Activated naive CD8-positive, alpha-beta T cell treated with anti-CD3 and anti-CD28 coated beads, Interleukin-2, amount 10 ng/mL, durations not matched to agents 7 days and 5 days (primary cell): ENCODE measurements around the gene CDCP1. TPM values are rescaled to one million over a fixed set of nuclear protein-coding genes. Genes with fewer than 3 reads are reported as not detected.
"Not testable (repeated sequence)": the region's sequence is repeated elsewhere in the genome, so short reads cannot be mapped to it uniquely, and the experiment has no call there.

ENCODE experiments used
- ATAC-seq: fragments of 150-1000 bp; cut with Tn5 transposase; one replicate; pipeline ENCODE4 v1.10.0; 2021; ENCODE audit warnings: low read depth, moderate library complexity
- POLR2A ChIA-PET: fragments of 350-600 bp; sonication (Branson Sonifier 250); formaldehyde crosslinking; loops from one replicate; lab custom pipeline; 2021; ENCODE audit warnings: antibody characterized with exemption; lab: Charles Lee
- DNase-seq: peaks from one replicate; pipeline ENCODE4 v3.0.0; 2021
- H3K27ac Mint-ChIP-seq: one replicate; pipeline ENCODE4 v1.8.0; 2022; ENCODE audit warnings: mild to moderate bottlenecking, mixed read lengths
- H3K27me3 Mint-ChIP-seq: one replicate; pipeline ENCODE4 v1.8.0; 2022; ENCODE audit warnings: mild to moderate bottlenecking, moderate library complexity, mixed read lengths
- H3K36me3 Mint-ChIP-seq: one replicate; pipeline ENCODE4 v1.8.0; 2021; ENCODE audit warnings: mild to moderate bottlenecking, mixed read lengths
- H3K4me1 Mint-ChIP-seq: one replicate; pipeline ENCODE4 v1.8.0; 2021; ENCODE audit warnings: mixed read lengths
- H3K4me3 Mint-ChIP-seq: one replicate; pipeline ENCODE4 v1.8.0; 2022; ENCODE audit warnings: mild to moderate bottlenecking, moderate library complexity, mixed read lengths
- H3K9me3 Mint-ChIP-seq: one replicate; pipeline ENCODE4 v1.8.0; 2021; ENCODE audit warnings: mixed read lengths
- total RNA-seq, 2 experiments: library from RNA; stranded (reverse); gene quantifications; one replicate each; pipeline ENCODE4 v1.2.3, GENCODE V29; 2021

Gene CDCP1
- total RNA-seq, 2 experiments from 2014 or later: 7.1 to 8.7 TPM

DNA sequence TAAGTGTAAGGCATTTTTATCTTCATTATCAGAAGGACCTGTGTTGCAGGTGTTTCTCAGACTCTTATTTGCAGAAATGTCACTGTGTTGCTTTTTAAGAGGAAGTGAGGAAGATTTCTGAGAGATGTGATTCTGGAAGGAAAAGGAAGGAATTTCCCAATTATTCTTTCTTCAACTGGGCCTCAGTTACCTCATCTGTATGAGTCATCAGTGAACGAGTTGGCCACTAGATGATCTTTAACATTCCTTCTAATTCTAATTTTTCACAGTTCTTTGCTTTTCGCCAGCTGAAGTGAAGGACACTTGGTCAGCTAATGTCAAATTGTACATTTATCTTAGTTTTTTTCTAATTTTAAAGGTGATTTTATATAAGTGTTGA lies 91.2 kb downstream of the CDCP1 start:
- H3K36me3 Mint-ChIP-seq: no peaks in the 10 kb centered on the region
- no peak for ATAC-seq
- POLR2A ChIA-PET: interaction anchor here (1.5 kb wide), 1 partner anchor 13 kb away, joined by 4 read pairs; no protein-coding TSS in a partner anchor

DNA sequence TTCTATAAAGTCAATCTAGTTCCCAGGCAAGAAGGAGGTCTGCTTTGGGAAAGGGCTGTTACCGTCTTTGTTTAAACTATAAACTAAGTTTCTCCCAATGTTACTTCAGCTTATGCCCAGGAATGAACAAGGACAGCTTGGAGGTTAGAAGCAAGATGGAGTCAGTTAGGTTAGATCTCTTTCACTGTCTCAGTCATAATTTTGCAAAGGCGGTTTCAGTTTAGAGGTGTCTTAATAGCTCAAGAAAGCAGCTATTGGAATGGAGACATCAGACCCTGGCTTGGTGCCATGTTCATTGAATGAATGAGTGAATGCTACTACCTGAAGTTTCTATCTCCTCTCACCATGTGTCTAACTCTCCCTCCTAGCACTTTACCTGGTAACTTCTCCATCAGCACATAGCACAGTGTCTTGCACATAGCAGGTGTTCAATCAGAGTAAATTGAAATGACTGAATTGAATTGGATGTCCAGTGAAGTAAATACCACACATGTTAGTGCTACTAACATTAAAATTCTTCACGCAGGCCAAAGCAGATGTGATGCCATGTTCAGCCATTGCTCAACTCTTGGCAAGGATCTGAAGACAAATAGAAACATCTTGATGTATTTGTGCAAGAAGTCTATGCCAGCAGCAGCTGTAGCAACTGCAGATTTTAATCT lies 91.9 kb downstream of the CDCP1 start:
- no peak overlapping the region for H3K4me3 Mint-ChIP-seq
- H3K27ac Mint-ChIP-seq: no peak overlapping the region
- ATAC-seq (no peak), DNase-seq (no peak)
- POLR2A ChIA-PET: no interaction called here
- H3K9me3 Mint-ChIP-seq: no peaks in the 10 kb centered on the region
- H3K27me3 Mint-ChIP-seq: peaks cover 29% of the 10 kb centered on the region
- peaks cover 18% of the 10 kb centered on the region for H3K4me1 Mint-ChIP-seq
- H3K36me3 Mint-ChIP-seq: no peaks in the 10 kb centered on the region

More for the DNA sequence above, 91.2 kb downstream of the CDCP1 start:
- Mint-ChIP-seq H3K4me3 (no peak overlapping the region), H3K27me3 (peaks cover 23% of the 10 kb centered on the region), H3K27ac (no peak overlapping the region), H3K9me3 (no peaks in the 10 kb centered on the region), H3K4me1 (peaks cover 18% of the 10 kb centered on the region)
- DNase-seq: no peak

GRCh38 chr3:45053805-45054195 lies 92.4 kb downstream of the CDCP1 start:
- DNase-seq, H3K36me3 Mint-ChIP-seq, H3K27ac Mint-ChIP-seq, H3K9me3 Mint-ChIP-seq, ATAC-seq, H3K4me3 Mint-ChIP-seq, POLR2A ChIA-PET: not testable (repeated sequence)
- H3K4me1 Mint-ChIP-seq: peaks cover 18% of the 10 kb centered on the region
- peaks cover 34% of the 10 kb centered on the region for H3K27me3 Mint-ChIP-seq

DNA sequence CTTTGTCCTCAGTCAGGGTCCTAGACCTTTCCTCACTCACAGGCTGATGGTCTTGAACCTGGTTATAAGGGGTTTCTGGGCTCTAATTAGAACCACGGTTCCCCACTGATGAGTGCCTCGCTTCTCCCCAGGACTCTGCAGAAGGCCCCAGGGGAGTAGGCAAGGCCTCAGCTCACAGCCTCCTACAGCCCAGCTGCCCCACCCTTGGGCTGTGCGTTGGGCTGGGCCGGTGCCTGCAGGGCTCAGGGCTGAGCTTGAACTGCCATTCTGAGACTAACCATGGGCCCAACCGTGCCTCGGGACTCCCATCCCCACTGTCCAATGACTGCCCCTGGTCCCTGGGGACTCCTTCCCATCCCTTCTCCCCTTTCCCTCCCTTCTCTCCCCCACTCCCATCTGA lies 94.5 kb downstream of the CDCP1 start:
- H3K9me3 Mint-ChIP-seq: no peaks in the 10 kb centered on the region
- no peak overlapping the region for H3K4me3 Mint-ChIP-seq
- peaks cover 45% of the 10 kb centered on the region for H3K27me3 Mint-ChIP-seq
- H3K36me3 Mint-ChIP-seq: no peaks in the 10 kb centered on the region
- no peak overlapping the region for H3K27ac Mint-ChIP-seq
- POLR2A ChIA-PET: no interaction called here
- H3K4me1 Mint-ChIP-seq: peaks cover 14% of the 10 kb centered on the region
- ATAC-seq: no peak
- no peak for DNase-seq

- Mint-ChIP-seq H3K4me1 (peaks cover 10% of the 10 kb centered on the region), H3K4me3 (no peak overlapping the region), H3K36me3 (no peaks in the 10 kb centered on the region), H3K9me3 (no peaks in the 10 kb centered on the region), H3K27me3 (peaks cover 52% of the 10 kb centered on the region), H3K27ac (no peak overlapping the region)
- DNase-seq: no peak
- no peak for ATAC-seq
- POLR2A ChIA-PET: no interaction called here
Observed at GRCh38 chr3:45049807-45050206, 96.4 kb downstream of the CDCP1 start.

DNA sequence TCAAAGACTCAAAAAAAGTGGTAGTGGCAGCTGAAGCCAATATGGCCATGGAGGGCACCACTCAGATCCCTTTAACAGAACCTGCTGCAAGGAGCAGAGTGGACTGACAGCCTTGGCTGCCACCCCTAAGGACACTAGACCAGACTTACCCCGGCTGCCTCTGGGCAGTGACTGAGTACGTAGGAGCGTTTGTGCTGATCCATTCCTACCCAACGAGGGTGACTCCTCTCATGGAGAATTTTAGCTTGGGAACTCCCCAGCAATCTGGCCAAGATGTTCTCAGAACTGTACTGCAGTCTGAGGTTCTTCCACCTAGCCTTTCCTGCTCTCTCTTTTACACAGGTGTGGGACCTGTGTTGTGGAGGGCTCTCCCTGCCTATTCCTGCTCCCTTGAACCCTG lies 97.9 kb downstream of the CDCP1 start:
- ATAC-seq: no peak
- Mint-ChIP-seq H3K36me3 (no peaks in the 10 kb centered on the region), H3K27me3 (peaks cover 52% of the 10 kb centered on the region), H3K27ac (no peak overlapping the region), H3K9me3 (no peaks in the 10 kb centered on the region), H3K4me3 (no peak overlapping the region), H3K4me1 (no peaks in the 10 kb centered on the region)
- no peak for DNase-seq
- POLR2A ChIA-PET: no interaction called here

DNA sequence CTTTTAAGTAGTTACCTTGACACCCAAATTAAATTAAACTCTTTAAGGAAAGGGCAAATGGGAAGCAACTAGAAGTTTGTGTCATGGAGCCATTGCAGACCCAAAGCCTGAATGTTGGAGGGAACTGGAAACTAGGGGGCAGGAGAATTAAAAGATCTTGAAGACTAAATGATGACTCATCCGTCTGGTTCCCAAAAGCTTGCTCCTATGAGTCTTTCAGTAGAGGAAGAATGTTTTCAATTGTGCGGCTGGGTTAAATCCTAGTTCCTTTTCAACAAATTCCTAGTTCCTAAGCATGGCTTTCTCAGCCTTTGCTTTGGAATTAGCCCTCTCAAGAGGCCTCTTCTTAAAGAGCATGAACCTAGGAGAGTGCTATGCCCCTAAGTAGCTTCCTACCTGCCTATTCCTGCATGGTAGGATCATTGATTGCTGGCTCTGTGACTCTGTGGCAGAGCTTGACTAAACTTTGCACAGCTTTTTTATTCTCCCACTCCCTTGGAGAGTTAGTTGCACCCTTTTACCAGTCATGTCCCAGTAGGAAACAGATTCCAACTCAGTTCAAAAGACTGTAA lies 102.4 kb downstream of the CDCP1 start:
- Mint-ChIP-seq H3K4me1 (peaks cover 21% of the 10 kb centered on the region), H3K27ac (no peak overlapping the region), H3K9me3 (no peaks in the 10 kb centered on the region), H3K27me3 (peaks cover 31% of the 10 kb centered on the region), H3K36me3 (no peaks in the 10 kb centered on the region), H3K4me3 (no peak overlapping the region)
- POLR2A ChIA-PET: interaction anchor here (0.7 kb wide), 2 partner anchors 14 to 20 kb away, joined by 3 to 5 read pairs; no protein-coding TSS in a partner anchor
- ATAC-seq (no peak), DNase-seq (no peak)

DNA sequence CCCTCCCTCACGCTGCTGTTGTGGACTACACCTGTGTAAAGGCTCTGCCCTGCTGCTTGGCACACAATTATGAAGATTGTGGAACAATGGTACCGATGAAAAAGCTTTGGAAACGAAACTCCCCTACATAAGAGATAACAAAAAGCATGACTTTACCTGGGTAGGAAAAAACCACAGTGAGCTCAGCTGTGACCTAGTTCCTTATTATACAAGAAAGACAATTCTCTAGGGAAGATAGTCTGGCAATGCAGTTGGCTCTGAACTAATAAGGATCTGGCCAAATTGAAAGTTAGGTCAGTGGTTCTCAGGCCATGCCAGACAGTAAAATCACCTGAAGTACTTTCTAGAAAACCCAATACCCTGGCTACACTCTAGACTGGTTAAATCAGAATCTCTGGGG lies 104.0 kb downstream of the CDCP1 start:
- peaks cover 19% of the 10 kb centered on the region for H3K27me3 Mint-ChIP-seq
- no peaks in the 10 kb centered on the region for H3K36me3 Mint-ChIP-seq
- no peak for ATAC-seq
- DNase-seq: no peak
- H3K4me1 Mint-ChIP-seq: peaks cover 23% of the 10 kb centered on the region
- no peak overlapping the region for H3K4me3 Mint-ChIP-seq
- H3K9me3 Mint-ChIP-seq: no peaks in the 10 kb centered on the region
- H3K27ac Mint-ChIP-seq: no peak overlapping the region
- POLR2A ChIA-PET: interaction anchor here (1.0 to 3.6 kb wide), 4 partner anchors 76 to 182 kb away, joined by 3 to 20 read pairs (median 7); no protein-coding TSS in a partner anchor

GRCh38 chr3:45041666-45042065 lies 104.5 kb downstream of the CDCP1 start:
- Mint-ChIP-seq H3K27me3 (peaks cover 18% of the 10 kb centered on the region), H3K36me3 (no peaks in the 10 kb centered on the region), H3K27ac (peak overlapping the region; percentile 62), H3K4me3 (peak overlapping the region; percentile 2), H3K4me1 (peaks cover 24% of the 10 kb centered on the region), H3K9me3 (no peaks in the 10 kb centered on the region)
- DNase-seq: no peak
- POLR2A ChIA-PET: interaction anchor here (0.8 to 3.6 kb wide), 5 partner anchors 14 to 183 kb away, joined by 3 to 20 read pairs (median 7); no protein-coding TSS in a partner anchor
- peak; percentile 41 for ATAC-seq

DNA sequence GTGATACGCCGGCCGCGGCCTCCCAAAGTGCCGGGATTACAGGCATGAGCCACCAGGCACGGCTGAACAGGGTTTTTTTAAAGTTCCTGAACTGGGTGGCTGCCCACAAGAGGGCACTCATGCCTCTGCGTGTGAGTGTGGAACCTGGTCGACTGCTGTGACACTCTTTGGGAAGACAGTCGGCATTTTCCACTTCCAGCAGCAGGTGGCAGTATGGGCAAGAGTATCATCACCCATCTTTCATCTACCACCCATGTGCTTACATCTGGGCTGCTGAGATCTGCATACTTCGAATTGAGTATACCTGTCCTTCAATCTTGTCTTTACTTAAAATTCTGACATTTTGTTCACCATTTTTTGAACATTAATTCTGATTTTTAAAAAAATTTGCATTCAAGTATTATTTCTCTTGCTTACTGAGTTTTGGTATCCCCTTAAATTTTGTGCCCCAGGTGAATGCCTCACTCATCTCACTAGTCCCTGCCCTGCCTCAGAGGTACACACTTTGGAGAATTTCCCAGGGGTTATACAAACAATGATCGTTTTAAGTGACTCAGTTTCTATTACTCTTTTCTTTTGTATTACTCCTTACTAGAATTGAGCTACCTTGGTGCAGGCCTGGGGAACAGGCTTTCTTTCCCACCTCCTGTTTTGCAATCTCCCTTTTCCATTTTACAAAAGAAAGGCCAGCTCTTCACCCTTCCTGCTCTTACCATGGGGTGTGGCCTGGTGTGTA lies 108.3 kb downstream of the CDCP1 start:
- no peak overlapping the region for H3K27ac Mint-ChIP-seq
- peaks cover 14% of the 10 kb centered on the region for H3K27me3 Mint-ChIP-seq
- POLR2A ChIA-PET: interaction anchor here (0.6 to 0.9 kb wide), 2 partner anchors 32 to 461 kb away, joined by 4 to 7 read pairs; no protein-coding TSS in a partner anchor
- ATAC-seq (peak; percentile 73), DNase-seq (peak; percentile 84)
- no peaks in the 10 kb centered on the region for H3K36me3 Mint-ChIP-seq
- peaks cover 41% of the 10 kb centered on the region for H3K4me1 Mint-ChIP-seq
- H3K4me3 Mint-ChIP-seq: no peak overlapping the region
- no peaks in the 10 kb centered on the region for H3K9me3 Mint-ChIP-seq

DNA sequence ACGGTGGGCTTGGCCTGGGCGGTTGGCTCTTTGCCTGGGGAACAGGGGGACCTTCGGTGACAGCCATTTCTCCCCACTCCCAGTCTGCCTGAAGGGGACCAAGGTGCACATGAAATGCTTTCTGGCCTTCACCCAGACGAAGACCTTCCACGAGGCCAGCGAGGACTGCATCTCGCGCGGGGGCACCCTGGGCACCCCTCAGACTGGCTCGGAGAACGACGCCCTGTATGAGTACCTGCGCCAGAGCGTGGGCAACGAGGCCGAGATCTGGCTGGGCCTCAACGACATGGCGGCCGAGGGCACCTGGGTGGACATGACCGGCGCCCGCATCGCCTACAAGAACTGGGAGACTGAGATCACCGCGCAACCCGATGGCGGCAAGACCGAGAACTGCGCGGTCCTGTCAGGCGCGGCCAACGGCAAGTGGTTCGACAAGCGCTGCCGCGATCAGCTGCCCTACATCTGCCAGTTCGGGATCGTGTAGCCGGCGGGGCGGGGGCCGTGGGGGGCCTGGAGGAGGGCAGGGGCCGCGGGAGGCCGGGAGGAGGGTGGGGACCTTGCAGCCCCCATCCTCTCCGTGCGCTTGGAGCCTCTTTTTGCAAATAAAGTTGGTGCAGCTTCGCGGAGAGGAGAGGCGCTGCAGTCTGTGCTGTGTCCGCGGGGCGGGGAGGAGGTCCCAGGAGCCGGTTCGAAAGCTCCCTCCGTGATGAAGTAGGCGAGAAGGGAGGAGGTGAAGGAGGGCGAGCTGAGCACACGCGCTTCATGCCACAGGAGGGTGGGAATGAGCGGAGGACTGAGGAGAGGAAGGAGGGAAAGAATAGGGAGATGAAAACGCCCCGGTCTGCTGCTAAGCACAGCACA lies 110.5 kb downstream of the CDCP1 start:
- H3K27me3 Mint-ChIP-seq: peaks cover 14% of the 10 kb centered on the region
- DNase-seq (peak; percentile 49), ATAC-seq (no peak)
- H3K27ac Mint-ChIP-seq: no peak overlapping the region
- no peaks in the 10 kb centered on the region for H3K9me3 Mint-ChIP-seq
- no peaks in the 10 kb centered on the region for H3K36me3 Mint-ChIP-seq
- POLR2A ChIA-PET: interaction anchor here (0.6 to 1.3 kb wide), 4 partner anchors 44 to 540 kb away, joined by 3 to 5 read pairs (median 3); partner anchors contain the start of genes EXOSC7 and ZDHHC3
- H3K4me3 Mint-ChIP-seq: peak overlapping the region; percentile 85
- H3K4me1 Mint-ChIP-seq: peaks cover 25% of the 10 kb centered on the region

DNA sequence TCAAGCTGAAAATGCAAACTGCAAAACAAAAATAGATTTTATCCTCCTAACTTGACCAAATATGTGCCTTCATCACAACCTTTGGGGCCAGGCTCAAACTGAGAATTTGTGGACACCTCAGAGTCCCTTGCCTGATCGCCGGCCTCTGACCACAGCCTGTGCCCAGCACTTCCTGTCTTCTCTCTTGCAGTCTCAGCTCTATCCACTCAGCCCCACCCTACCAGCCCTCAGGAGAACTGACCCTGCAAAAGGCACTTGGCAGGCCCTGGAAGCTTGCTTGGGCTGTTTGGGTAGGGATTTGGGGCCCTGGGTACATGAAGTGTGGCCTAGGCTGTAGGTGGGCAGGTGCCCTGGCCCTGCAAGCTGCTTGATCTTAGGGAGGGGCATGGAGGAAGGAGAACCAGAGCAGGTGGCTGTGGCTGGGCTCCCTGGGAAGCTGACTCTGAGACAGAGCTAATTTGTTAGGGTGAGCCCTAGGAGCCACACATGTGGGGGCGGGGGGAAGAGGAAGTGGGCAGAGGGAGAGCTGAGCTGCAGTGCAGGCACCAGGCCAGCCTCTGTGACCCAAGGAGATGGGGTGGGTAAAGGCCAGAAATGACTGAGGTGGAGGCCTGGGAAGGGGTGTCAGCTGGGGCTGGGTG lies 111.4 kb downstream of the CDCP1 start:
- Mint-ChIP-seq H3K9me3 (no peaks in the 10 kb centered on the region), H3K36me3 (no peaks in the 10 kb centered on the region), H3K4me3 (peak overlapping the region; percentile 40), H3K27ac (peak overlapping the region; percentile 71), H3K4me1 (peaks cover 20% of the 10 kb centered on the region), H3K27me3 (peaks cover 14% of the 10 kb centered on the region)
- ATAC-seq: peak; percentile 66
- POLR2A ChIA-PET: interaction anchor here (0.6 to 1.3 kb wide), 3 partner anchors 22 to 59 kb away, joined by 3 to 4 read pairs (median 3); partner anchors contain the start of genes EXOSC7 and ZDHHC3
- peak; percentile 62 for DNase-seq
